GM18907 (cell line): ENCODE data around the gene ATL2.

Source experiments
- ATAC-seq: cut with Tn5 transposase; IDR thresholded peaks from one replicate; pipeline ENCODE4 v1.9.1; 2021; ENCODE audit warnings: mild to moderate bottlenecking, moderate library complexity; ENCODE audit not compliant: unreplicated experiment

The ATL2 gene

GRCh38 chr2:38255211-38255610 lies 121.9 kb downstream of the ATL2 start:
- no peak for ATAC-seq

- no peak for ATAC-seq
Measured at GRCh38 chr2:38254796-38255195, 122.3 kb downstream of the ATL2 start.

- ATAC-seq = no peak
Measured at GRCh38 chr2:38251940-38252339, 125.1 kb downstream of the ATL2 start.

- no peak for ATAC-seq
Measured at GRCh38 chr2:38248707-38249106, 128.4 kb downstream of the ATL2 start.

GRCh38 chr2:38248255-38248654 lies 128.8 kb downstream of the ATL2 start:
- no peak for ATAC-seq

GRCh38 chr2:38246105-38246504 lies 131.0 kb downstream of the ATL2 start:
- no peak for ATAC-seq

GRCh38 chr2:38245114-38245641 lies 131.9 kb downstream of the ATL2 start:
- ATAC-seq = no peak

GRCh38 chr2:38244301-38244700 lies 132.8 kb downstream of the ATL2 start:
- ATAC-seq = no peak
